ENCODE measurements around the gene PRR7. TPM values are rescaled to one million over a fixed set of nuclear protein-coding genes. Genes with fewer than 3 reads are reported as not detected.

PRR7 gene
- total RNA-seq, 1 donor from 2014 or later: 8.8 TPM

DNA sequence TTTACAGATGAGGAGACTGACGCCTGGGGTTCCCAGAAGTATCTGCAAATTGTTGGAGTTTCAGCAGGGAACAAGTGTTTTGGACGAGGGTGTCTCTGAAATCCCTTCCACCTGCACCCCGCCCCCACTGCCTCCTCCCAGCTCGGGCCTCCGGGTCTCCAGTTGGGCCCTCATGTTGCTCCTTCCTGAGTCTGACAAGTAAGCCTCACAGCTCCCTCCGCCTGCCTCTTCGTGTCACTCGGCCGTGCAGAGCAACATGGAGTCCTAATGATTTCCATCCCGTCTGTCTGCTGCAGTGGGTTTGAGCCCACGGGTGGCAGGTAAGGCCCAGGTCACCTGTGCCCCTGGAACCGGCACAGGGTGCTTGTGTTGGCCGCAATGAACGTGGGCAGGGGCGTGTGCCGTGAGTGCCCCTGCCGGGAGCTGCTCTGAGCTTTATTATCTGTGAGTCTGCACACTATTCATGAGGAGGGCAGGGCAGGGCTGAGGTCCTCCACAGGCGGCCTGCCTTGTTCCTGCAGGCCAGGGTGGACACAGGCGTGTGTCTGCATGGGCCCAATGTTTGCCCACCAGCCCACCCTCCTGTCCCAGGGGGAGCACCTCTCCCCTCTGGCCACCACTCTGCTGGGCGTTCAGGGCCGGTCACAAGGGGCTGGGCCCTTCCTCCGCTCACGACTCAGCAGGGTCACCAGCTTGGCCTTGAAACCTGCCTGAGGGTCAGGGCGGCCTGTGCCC is 56.9 kb downstream of the PRR7 start:
- Mint-ChIP-seq H3K27me3 (peaks cover 10% of the 10 kb centered on the region), H3K9me3 (no peaks in the 10 kb centered on the region), H3K27ac (no peak overlapping the region), H3K36me3 (peaks cover 4% of the 10 kb centered on the region), H3K4me3 (no peak overlapping the region), H3K4me1 (ENCODE audit: unreplicated experiment) (peaks cover 28% of the 10 kb centered on the region)
- TF ChIP-seq CTCF (conservative IDR thresholded peaks at IDR 0.05): no peak
- no peak for DNase-seq (ENCODE audit: extremely low spot score, unreplicated experiment)

DNA sequence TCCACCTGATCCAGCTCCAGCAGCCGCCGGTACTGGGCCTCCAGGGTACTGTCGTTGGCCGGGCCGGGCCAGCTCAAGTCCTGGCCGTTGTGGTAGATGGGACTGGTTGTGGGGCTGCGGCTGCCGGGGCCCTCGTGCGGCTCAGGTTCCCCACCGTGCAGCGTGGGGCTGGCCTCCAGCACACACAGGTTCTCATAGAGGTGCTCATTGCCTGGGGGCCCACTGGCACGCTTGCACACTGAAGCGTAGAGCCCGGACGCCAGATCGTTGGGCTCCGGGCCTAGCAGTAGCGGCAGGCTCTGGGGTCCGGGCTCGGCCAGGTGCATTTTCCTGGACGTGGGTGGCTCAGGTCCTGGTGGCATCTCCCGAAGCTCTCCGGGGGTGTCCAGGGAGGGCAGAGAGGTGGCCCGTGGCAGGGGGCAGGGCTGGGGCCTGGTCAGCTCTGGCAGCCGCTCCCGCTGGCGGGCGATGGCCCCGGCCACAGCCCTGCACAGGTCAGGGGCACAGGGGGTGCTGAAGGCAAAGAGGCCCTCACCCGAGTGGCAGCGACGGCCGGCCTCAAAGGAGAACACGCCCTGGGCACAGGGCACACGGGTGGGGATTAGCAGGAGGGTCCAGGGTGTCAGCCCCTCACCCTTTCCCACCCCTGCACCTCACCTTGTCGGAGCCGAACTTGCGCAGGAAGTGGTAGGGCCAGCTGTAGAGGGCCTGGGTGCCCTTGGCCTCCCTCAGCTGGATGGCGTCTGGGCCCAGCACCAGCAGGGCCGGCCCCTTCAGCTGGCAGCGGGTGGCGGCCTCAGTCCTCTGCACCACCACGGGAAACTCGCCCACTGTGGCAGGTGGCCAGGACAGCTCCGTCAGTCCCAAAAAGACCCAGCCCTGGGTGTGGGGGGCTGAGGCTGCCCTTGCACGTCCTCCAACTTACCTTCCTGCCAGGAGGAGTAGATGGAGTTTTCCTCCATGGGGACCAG is 57.8 kb downstream of the PRR7 start:
- H3K9me3 Mint-ChIP-seq: no peaks in the 10 kb centered on the region
- H3K4me1 Mint-ChIP-seq (ENCODE audit: unreplicated experiment): peaks cover 23% of the 10 kb centered on the region
- no peak overlapping the region for H3K27ac Mint-ChIP-seq
- no peak overlapping the region for H3K4me3 Mint-ChIP-seq
- peaks cover 4% of the 10 kb centered on the region for H3K36me3 Mint-ChIP-seq
- no peak for DNase-seq (ENCODE audit: extremely low spot score, unreplicated experiment)
- no peak for TF ChIP-seq CTCF (conservative IDR thresholded peaks at IDR 0.05)
- peaks cover 5% of the 10 kb centered on the region for H3K27me3 Mint-ChIP-seq

DNA sequence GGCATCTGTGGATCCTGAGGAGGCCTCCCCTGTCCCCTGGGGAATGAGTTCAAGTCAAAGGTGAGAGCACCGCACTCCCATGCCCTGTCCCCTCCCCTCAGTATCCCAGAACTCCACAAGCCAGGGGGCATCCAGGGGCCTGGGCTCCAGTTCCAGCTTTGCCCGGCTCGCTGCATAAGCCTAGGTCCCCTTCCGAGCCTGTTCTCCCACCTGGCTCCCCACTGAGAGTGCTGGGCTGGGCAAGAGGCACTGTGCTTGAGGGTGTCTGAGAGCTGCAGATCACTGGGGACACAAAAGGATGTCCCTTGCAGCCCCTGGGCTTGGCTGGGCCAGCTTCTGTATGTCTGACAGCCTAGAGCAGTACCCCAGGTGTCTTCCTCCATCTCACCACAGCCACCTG is 58.5 kb downstream of the PRR7 start:
- Mint-ChIP-seq H3K9me3 (no peaks in the 10 kb centered on the region), H3K4me3 (no peak overlapping the region), H3K27ac (no peak overlapping the region), H3K27me3 (no peaks in the 10 kb centered on the region), H3K36me3 (peaks cover 4% of the 10 kb centered on the region), H3K4me1 (ENCODE audit: unreplicated experiment) (peaks cover 16% of the 10 kb centered on the region)
- no peak for DNase-seq (ENCODE audit: extremely low spot score, unreplicated experiment)
- TF ChIP-seq CTCF (conservative IDR thresholded peaks at IDR 0.05): no peak

Other genes with a start within 250 kb of the PRR7 start
- gene RAB24, start 143.1 kb upstream of the PRR7 start, total RNA-seq (ENCODE audit: low replicate concordance): 42.6 and 46.2 TPM in 2 replicates
- 126 and 163 TPM in 2 replicates for gene PRELID1, start 143.0 kb upstream of the PRR7 start, total RNA-seq (ENCODE audit: low replicate concordance)
- gene MXD3, start 134.9 kb upstream of the PRR7 start, total RNA-seq (ENCODE audit: low replicate concordance): 10.2 and 29.5 TPM in 2 replicates
- gene LMAN2, start 95.1 kb upstream of the PRR7 start, total RNA-seq (ENCODE audit: low replicate concordance): 102 and 129 TPM in 2 replicates
- 8.9 and 16.6 TPM in 2 replicates for gene RGS14, start 88.9 kb upstream of the PRR7 start, total RNA-seq (ENCODE audit: low replicate concordance)
- 0.12 and 0.22 TPM in 2 replicates for gene SLC34A1, start 62.4 kb upstream of the PRR7 start, total RNA-seq (ENCODE audit: low replicate concordance)
- gene PFN3, start 46.2 kb upstream of the PRR7 start, total RNA-seq (ENCODE audit: low replicate concordance): not detected in 2 replicates
- 3.2 and 5.7 TPM in 2 replicates for gene F12, start 37.2 kb upstream of the PRR7 start, total RNA-seq (ENCODE audit: low replicate concordance)
- gene GRK6, start 20.1 kb upstream of the PRR7 start, total RNA-seq (ENCODE audit: low replicate concordance): 46.1 and 47.3 TPM in 2 replicates
- 200 and 269 TPM in 2 replicates for gene DBN1, start 26.8 kb downstream of the PRR7 start, total RNA-seq (ENCODE audit: low replicate concordance)
- gene PDLIM7, start 50.8 kb downstream of the PRR7 start, total RNA-seq (ENCODE audit: low replicate concordance): 66.5 and 187 TPM in 2 replicates
- gene DOK3, start 63.0 kb downstream of the PRR7 start, total RNA-seq (ENCODE audit: low replicate concordance): 6.2 and 6.9 TPM in 2 replicates
- 99.7 and 104 TPM in 2 replicates for gene DDX41, start 70.1 kb downstream of the PRR7 start, total RNA-seq (ENCODE audit: low replicate concordance)
- 83.1 and 103 TPM in 2 replicates for gene FAM193B, start 107.7 kb downstream of the PRR7 start, total RNA-seq (ENCODE audit: low replicate concordance)
- 161 and 225 TPM in 2 replicates for gene TMED9, start 145.4 kb downstream of the PRR7 start, total RNA-seq (ENCODE audit: low replicate concordance)
- 30.9 and 31.0 TPM in 2 replicates for gene B4GALT7, start 153.3 kb downstream of the PRR7 start, total RNA-seq (ENCODE audit: low replicate concordance)

Data from type B pancreatic cell (in vitro differentiated cells).